ENCODE data around the gene NGEF. TPM values are rescaled to one million over a fixed set of nuclear protein-coding genes. Genes with fewer than 3 reads are reported as not detected.

Gene NGEF
- polyA plus RNA-seq, 1 of the 3 experiments (the other 2 are of a cell fraction) = 1.4 TPM

DNA sequence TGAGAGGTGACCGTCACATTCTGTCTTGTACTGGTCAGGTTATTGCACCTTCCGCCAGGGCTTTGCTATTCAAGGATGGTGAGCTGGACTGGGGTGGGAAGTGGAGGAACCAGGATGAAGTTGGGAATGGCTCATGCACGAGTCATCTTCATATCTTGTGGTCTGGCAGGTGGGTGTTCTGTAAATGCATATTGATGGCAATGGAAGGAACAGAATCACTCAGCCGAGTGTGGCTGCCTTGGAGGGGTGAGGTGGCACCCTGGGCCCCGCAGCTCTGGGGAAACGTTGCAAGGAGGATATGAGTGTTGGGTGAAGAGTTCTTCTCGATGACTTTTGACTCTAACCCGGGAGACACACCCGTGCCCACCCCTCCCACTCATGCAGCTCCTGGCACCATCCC is 20.6 kb upstream of the NGEF start (continued):
- TF ChIP-seq FOXJ3 (CRISPR knock-in tag; IDR thresholded peaks at IDR 0.05) (no peak), MEF2A (IDR thresholded peaks at IDR 0.05; ENCODE audit: borderline replicate concordance, low read depth) (no peak), YY1 (IDR thresholded peaks at IDR 0.05; ENCODE audit: low read depth) (no peak), USF2 (IDR thresholded peaks at IDR 0.05; ENCODE audit: borderline replicate concordance, low read depth, low read length) (no peak)
- TF ChIP-seq, protein P1, sequence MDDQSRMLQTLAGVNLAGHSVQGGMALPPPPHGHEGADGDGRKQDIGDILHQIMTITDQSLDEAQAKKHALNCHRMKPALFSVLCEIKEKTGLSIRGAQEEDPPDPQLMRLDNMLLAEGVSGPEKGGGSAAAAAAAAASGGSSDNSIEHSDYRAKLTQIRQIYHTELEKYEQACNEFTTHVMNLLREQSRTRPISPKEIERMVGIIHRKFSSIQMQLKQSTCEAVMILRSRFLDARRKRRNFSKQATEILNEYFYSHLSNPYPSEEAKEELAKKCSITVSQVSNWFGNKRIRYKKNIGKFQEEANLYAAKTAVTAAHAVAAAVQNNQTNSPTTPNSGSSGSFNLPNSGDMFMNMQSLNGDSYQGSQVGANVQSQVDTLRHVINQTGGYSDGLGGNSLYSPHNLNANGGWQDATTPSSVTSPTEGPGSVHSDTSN (IDR thresholded peaks at IDR 0.05) = no peak

- no peaks in the 10 kb centered on the region for H3K9me2 ChIP-seq
- ChIA-PET POLR2A (no interaction called here), CTCF (interaction anchor here (1.3 to 1.7 kb wide), 3 partner anchors 13 to 21 kb away, joined by 4 to 7 read pairs (median 4); no protein-coding TSS in a partner anchor)
- H3K4me3 ChIP-seq (ENCODE audit: low read depth in 2 of 2, low read length in 1 of 2) = no peak within 1 kb of the TSS
- no peak for DNase-seq
- H4K20me1 ChIP-seq (ENCODE audit: insufficient read depth) = no peaks in the 10 kb centered on the region
- H3K36me3 ChIP-seq (replicated peaks in 1 of 2; ENCODE audit: control insufficient read depth in 1 of 2, insufficient read depth in 2 of 2, low read length in 1 of 2) = no peaks in the 10 kb centered on the region
- WGBS (ENCODE audit: low lambda C conversion rate) = 64% methylated on average over 2 of the region's 13 CpGs
- no peaks in the 10 kb centered on the region for H3K4me1 ChIP-seq (ENCODE audit: control insufficient read depth in 1 of 2, insufficient read depth in 2 of 2, low read depth in 1 of 2, low read length in 1 of 2)
- no peaks in the 10 kb centered on the region for H3K27me3 ChIP-seq (ENCODE audit: insufficient read depth)
- H3K9ac ChIP-seq = no peak within 1 kb of the TSS
- no peak within 1 kb of the TSS for H2AFZ ChIP-seq (ENCODE audit: low read depth)
- TF ChIP-seq POLR2AphosphoS5 (IDR thresholded peaks at IDR 0.05; ENCODE audit: low read depth, low read length) (no peak), YY1 (IDR thresholded peaks at IDR 0.05; ENCODE audit: low read depth) (no peak), RCOR1 (IDR thresholded peaks at IDR 0.05; ENCODE audit: low read length) (no peak), CTCF (IDR thresholded peaks at IDR 0.05) (no peak), ELF1 (IDR thresholded peaks at IDR 0.05) (no peak), RFX5 (IDR thresholded peaks at IDR 0.05; ENCODE audit: low read length) (no peak), GABPA (IDR thresholded peaks at IDR 0.05; ENCODE audit: low read depth) (no peak), SIN3A (IDR thresholded peaks at IDR 0.05; ENCODE audit: borderline replicate concordance, low read depth, low read length) (no peak), TCF12 (IDR thresholded peaks at IDR 0.05) (no peak), RXRA (IDR thresholded peaks at IDR 0.05; ENCODE audit: borderline replicate concordance, low read depth) (no peak)
- TF ChIP-seq, protein P2, sequence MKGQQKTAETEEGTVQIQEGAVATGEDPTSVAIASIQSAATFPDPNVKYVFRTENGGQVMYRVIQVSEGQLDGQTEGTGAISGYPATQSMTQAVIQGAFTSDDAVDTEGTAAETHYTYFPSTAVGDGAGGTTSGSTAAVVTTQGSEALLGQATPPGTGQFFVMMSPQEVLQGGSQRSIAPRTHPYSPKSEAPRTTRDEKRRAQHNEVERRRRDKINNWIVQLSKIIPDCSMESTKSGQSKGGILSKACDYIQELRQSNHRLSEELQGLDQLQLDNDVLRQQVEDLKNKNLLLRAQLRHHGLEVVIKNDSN (IDR thresholded peaks at IDR 0.05; ENCODE audit: borderline replicate concordance, low read depth) = no peak
- TF ChIP-seq, protein P3, sequence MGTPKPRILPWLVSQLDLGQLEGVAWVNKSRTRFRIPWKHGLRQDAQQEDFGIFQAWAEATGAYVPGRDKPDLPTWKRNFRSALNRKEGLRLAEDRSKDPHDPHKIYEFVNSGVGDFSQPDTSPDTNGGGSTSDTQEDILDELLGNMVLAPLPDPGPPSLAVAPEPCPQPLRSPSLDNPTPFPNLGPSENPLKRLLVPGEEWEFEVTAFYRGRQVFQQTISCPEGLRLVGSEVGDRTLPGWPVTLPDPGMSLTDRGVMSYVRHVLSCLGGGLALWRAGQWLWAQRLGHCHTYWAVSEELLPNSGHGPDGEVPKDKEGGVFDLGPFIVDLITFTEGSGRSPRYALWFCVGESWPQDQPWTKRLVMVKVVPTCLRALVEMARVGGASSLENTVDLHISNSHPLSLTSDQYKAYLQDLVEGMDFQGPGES (IDR thresholded peaks at IDR 0.05; ENCODE audit: low read depth, low read length) = no peak
- H3K27ac ChIP-seq (ENCODE audit: low read depth in 2 of 2, low read length in 1 of 2) = no peak within 1 kb of the TSS
- H3F3A ChIP-seq (replicated peaks; ENCODE audit: insufficient read depth) = peaks cover 4% of the 10 kb centered on the region
- no peaks in the 10 kb centered on the region for H3K79me2 ChIP-seq (ENCODE audit: insufficient read depth)
- H3K4me2 ChIP-seq = no peak within 1 kb of the TSS
- no peaks in the 10 kb centered on the region for H3K9me3 ChIP-seq
Measured at GRCh38 chr2:233032551-233033320, 19.7 kb upstream of the NGEF start, which contains the start of gene NEU2. NEU2 (plus strand) TSS chr2:233032672; CDS start chr2:233032672, 0 bp downstream.
